SK-N-MC (cell line): ENCODE measurements around the gene AKAP6.

Experiments used
- EZH2 ChIP-seq: fragments of 200-600 bp; sonication (generic); IDR thresholded peaks from one replicate; pipeline ENCODE4 v1.6.1; 2017; ENCODE audit warnings: antibody characterized with exemption
- FOXP2 ChIP-seq: optimal IDR thresholded peaks from 2 replicates; pipeline ENCODE3; 2011; ENCODE audit warnings: mild to moderate bottlenecking, moderate library complexity; ENCODE audit not compliant: insufficient read depth; ENCODE audit errors: extremely low read length, control extremely low read depth
- POLR2AphosphoS5 ChIP-seq: IDR thresholded peaks from 2 replicates; pipeline ENCODE4 v1.6.1; 2012; ENCODE audit warnings: mild to moderate bottlenecking, low read depth, low read length, borderline replicate concordance

DNA sequence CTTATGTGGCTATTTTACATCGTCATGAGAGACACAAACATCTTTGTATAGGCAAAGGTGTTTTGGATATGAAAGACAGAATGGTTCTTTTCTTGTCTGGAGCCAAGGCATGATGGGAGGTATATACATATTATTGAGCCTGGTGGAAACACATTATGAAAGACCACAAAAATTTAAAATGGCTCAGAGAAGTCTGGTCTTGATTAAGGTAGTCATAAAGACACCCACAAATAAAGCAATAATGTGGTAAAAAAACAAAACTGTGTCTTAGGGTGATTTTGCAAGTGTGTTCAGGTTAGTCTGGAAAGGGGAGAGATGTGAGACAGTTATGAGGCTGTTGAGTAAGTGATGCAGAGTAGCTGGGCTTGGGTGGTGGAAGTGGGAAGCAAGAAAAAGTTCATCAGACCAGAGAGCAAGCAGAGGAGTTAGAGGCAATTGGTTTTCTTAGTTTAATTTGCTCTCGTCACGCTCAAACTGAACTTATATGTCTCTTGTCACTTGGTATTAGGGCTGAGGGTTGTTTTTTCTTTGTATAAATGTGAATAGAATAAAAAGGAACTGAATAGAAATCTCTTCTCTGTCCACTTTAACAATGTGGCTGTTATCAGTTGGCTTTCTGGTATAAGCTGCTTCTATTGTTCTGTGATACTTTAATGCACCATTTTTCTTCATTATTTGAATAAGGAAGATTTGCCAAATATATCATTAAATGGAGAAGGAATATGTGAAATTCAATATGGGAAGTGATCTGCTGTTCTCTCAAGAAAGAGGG, 115.0 kb downstream of the AKAP6 start:
- TF ChIP-seq EZH2 (no peak), POLR2AphosphoS5 (no peak), FOXP2 (no peak)
